Measurements from ENCODE around the gene HBG2. TPM values are rescaled to one million over a fixed set of nuclear protein-coding genes. Genes with fewer than 3 reads are reported as not detected.

Gene HBG2
- total RNA-seq, 4 donors from 2014 or later: not detected

DNA sequence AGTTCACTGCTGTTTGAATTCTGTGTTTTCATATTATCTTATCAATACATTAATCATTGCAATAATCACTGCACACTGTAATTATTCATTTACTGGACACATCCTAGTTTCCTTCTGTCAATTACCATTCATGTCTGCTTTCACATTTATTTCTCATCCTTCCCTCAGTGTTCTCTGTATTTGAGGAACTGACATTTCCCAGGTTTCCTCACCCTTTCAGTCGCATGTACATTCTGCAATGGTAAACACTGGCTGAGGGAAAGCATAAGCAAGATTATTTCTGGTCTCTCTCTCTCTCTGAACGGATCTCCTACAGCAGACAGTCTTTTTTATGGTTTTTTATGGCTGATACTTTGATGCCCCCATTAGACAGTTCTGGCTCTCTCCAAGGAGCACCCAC lies 16.1 kb downstream of the HBG2 start:
- intact Hi-C loops (cut with DNase I): no loop called here
- no peak for DNase-seq
- WGBS, 2 donors: 57 to 60% methylated on average over 2 of the region's 2 CpGs

DNA sequence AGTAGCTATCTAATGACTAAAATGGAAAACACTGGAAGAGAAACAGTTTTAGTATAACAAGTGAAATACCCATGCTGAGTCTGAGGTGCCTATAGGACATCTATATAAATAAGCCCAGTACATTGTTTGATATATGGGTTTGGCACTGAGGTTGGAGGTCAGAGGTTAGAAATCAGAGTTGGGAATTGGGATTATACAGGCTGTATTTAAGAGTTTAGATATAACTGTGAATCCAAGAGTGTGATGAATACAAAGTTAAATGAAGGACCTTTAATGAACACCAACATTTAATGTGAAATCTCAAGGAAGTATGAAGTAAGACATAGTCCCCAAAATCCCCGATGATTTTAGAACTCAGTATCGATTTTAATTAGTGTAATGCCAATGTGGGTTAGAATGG lies 17.2 kb downstream of the HBG2 start:
- 95 to 96% methylated on average over 2 of the region's 2 CpGs for WGBS, 2 donors
- H3K27me3 ChIP-seq: no peaks in the 10 kb centered on the region
- no peaks in the 10 kb centered on the region for H3K4me1 ChIP-seq
- H3K27ac ChIP-seq: no peak overlapping the region
- no peak for DNase-seq
- no peaks in the 10 kb centered on the region for H3K36me3 ChIP-seq
- intact Hi-C loops (cut with DNase I): no loop called here
- no peak overlapping the region for H3K4me3 ChIP-seq (replicated peaks in 1 of 3)
- TF ChIP-seq, protein P1, sequence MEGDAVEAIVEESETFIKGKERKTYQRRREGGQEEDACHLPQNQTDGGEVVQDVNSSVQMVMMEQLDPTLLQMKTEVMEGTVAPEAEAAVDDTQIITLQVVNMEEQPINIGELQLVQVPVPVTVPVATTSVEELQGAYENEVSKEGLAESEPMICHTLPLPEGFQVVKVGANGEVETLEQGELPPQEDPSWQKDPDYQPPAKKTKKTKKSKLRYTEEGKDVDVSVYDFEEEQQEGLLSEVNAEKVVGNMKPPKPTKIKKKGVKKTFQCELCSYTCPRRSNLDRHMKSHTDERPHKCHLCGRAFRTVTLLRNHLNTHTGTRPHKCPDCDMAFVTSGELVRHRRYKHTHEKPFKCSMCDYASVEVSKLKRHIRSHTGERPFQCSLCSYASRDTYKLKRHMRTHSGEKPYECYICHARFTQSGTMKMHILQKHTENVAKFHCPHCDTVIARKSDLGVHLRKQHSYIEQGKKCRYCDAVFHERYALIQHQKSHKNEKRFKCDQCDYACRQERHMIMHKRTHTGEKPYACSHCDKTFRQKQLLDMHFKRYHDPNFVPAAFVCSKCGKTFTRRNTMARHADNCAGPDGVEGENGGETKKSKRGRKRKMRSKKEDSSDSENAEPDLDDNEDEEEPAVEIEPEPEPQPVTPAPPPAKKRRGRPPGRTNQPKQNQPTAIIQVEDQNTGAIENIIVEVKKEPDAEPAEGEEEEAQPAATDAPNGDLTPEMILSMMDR (IDR thresholded peaks at IDR 0.05): no peak
- TF ChIP-seq POLR2A (IDR thresholded peaks at IDR 0.05): no peak
- no peaks in the 10 kb centered on the region for H3K9me3 ChIP-seq

More for the DNA sequence above, 16.1 kb downstream of the HBG2 start:
- H3K27ac ChIP-seq: no peak overlapping the region
- H3K27me3 ChIP-seq: no peaks in the 10 kb centered on the region
- no peaks in the 10 kb centered on the region for H3K9me3 ChIP-seq
- no peaks in the 10 kb centered on the region for H3K4me1 ChIP-seq
- TF ChIP-seq POLR2A (IDR thresholded peaks at IDR 0.05): no peak
- TF ChIP-seq, protein P1 (IDR thresholded peaks at IDR 0.05): no peak
- H3K4me3 ChIP-seq (replicated peaks in 1 of 3): no peak overlapping the region
- no peaks in the 10 kb centered on the region for H3K36me3 ChIP-seq

GRCh38 chr11:5235364-5236095 lies 19.1 kb downstream of the HBG2 start:
- intact Hi-C loops (cut with DNase I): no loop called here
- 88 to 93% methylated on average over 5 of the region's 5 CpGs for WGBS, 2 donors
- TF ChIP-seq, protein P1 (IDR thresholded peaks at IDR 0.05): no peak
- no peak for TF ChIP-seq POLR2A (IDR thresholded peaks at IDR 0.05)

GRCh38 chr11:5234381-5234834 lies 20.2 kb downstream of the HBG2 start, which contains the start of gene HBD:
Gene HBD (minus strand): TSS chr11:5234483. CDS start chr11:5234433, 50 bp downstream.
- Histone ChIP-seq H3K27me3 (no peaks in the 10 kb centered on the region), H3K36me3 (no peaks in the 10 kb centered on the region), H3K9me3 (no peaks in the 10 kb centered on the region), H3K27ac (no peak within 1 kb of the TSS), H3K4me1 (no peaks in the 10 kb centered on the region), H3K4me3 (replicated peaks in 1 of 3) (no peak within 1 kb of the TSS)
- DNase-seq: no peak
- WGBS, 2 donors: 19 to 25% methylated on average over 2 of the region's 2 CpGs
- intact Hi-C loops (cut with DNase I): no loop called here
- no peak for TF ChIP-seq POLR2A (IDR thresholded peaks at IDR 0.05)

More at GRCh38 chr11:5235364-5236095, 19.1 kb downstream of the HBG2 start:
- no peak overlapping the region for H3K4me3 ChIP-seq (replicated peaks in 1 of 3)
- no peak overlapping the region for H3K27ac ChIP-seq
- no peaks in the 10 kb centered on the region for H3K36me3 ChIP-seq
- no peak for DNase-seq
- no peaks in the 10 kb centered on the region for H3K27me3 ChIP-seq
- H3K9me3 ChIP-seq: no peaks in the 10 kb centered on the region
- H3K4me1 ChIP-seq: no peaks in the 10 kb centered on the region

- no peaks in the 10 kb centered on the region for H3K36me3 ChIP-seq
- H3K4me1 ChIP-seq: no peaks in the 10 kb centered on the region
- no peaks in the 10 kb centered on the region for H3K27me3 ChIP-seq
- WGBS, 2 donors: 84 to 92% methylated on average over 1 of the region's 1 CpG
- TF ChIP-seq POLR2A (IDR thresholded peaks at IDR 0.05): no peak
- TF ChIP-seq, protein P1 (IDR thresholded peaks at IDR 0.05): no peak
- H3K27ac ChIP-seq: no peak overlapping the region
- H3K4me3 ChIP-seq (replicated peaks in 1 of 3): no peak overlapping the region
- no peaks in the 10 kb centered on the region for H3K9me3 ChIP-seq
- no peak for DNase-seq
- intact Hi-C loops (cut with DNase I): no loop called here
These were observed 21.3 kb downstream of the HBG2 start for GRCh38 chr11:5233307-5233706.

All from thyroid gland (tissue), 4 donors.